IgD-negative memory B cell (primary cell): Measurements from ENCODE around the gene SAMMSON. TPM values are rescaled to one million over a fixed set of nuclear protein-coding genes. Genes with fewer than 3 reads are reported as not detected.

Experiments used
- H3K27ac Mint-ChIP-seq, 3 donors: one replicate each; pipeline ENCODE4 v1.8.0; 2020 to 2022; ENCODE audit warnings: mild to moderate bottlenecking in 3 of 3, mixed read lengths in 3 of 3, moderate library complexity in 1 of 3
- H3K27me3 Mint-ChIP-seq: one replicate; pipeline ENCODE4 v1.8.0; 2021; ENCODE audit warnings: mixed read lengths
- H3K36me3 Mint-ChIP-seq: one replicate; pipeline ENCODE4 v1.8.0; 2020; ENCODE audit warnings: mild to moderate bottlenecking, mixed read lengths
- H3K4me1 Mint-ChIP-seq, 3 donors: one replicate each; pipeline ENCODE4 v1.8.0; 2020 to 2022; ENCODE audit warnings: mixed read lengths in 3 of 3, mild to moderate bottlenecking in 1 of 3
- H3K4me3 Mint-ChIP-seq, 4 donors: one replicate each; pipeline ENCODE4 v1.8.0; 2020 to 2022; ENCODE audit warnings: mild to moderate bottlenecking in 4 of 4, mixed read lengths in 4 of 4, moderate library complexity in 3 of 4
- H3K9me3 Mint-ChIP-seq, 3 donors: one replicate each; pipeline ENCODE4 v1.8.0; 2020 to 2021; ENCODE audit warnings: mixed read lengths in 3 of 3, mild to moderate bottlenecking in 1 of 3
- polyA plus RNA-seq: library from polyadenylated mRNA; unstranded; fragments of 300-500 nt; fragmentation: Illumina TruSeq; gene quantifications from one replicate; pipeline ENCODE4 v1.2.3, GENCODE V29; 2021

The SAMMSON gene
- polyA plus RNA-seq, 1 donor from 2014 or later, result not detected

GRCh38 chr3:70057426-70057825 lies 57.9 kb downstream of the SAMMSON start:
- Mint-ChIP-seq H3K9me3 (no peaks in the 10 kb centered on the region), H3K27ac (no peak overlapping the region), H3K36me3 (peaks cover 1% of the 10 kb centered on the region), H3K4me3 (no peak overlapping the region), H3K4me1 (no peaks in the 10 kb centered on the region), H3K27me3 (no peaks in the 10 kb centered on the region)

GRCh38 chr3:70061096-70061495 lies 61.6 kb downstream of the SAMMSON start:
- H3K36me3 Mint-ChIP-seq, result no peaks in the 10 kb centered on the region
- H3K4me1 Mint-ChIP-seq, result no peaks in the 10 kb centered on the region
- H3K4me3 Mint-ChIP-seq, result no peak overlapping the region
- H3K27ac Mint-ChIP-seq, result no peak overlapping the region
- H3K9me3 Mint-ChIP-seq, result no peaks in the 10 kb centered on the region
- H3K27me3 Mint-ChIP-seq, result no peaks in the 10 kb centered on the region

- Mint-ChIP-seq H3K4me3 (no peak overlapping the region), H3K4me1 (no peaks in the 10 kb centered on the region), H3K27me3 (no peaks in the 10 kb centered on the region), H3K27ac (no peak overlapping the region), H3K36me3 (no peaks in the 10 kb centered on the region), H3K9me3 (no peaks in the 10 kb centered on the region)
These were observed 64.8 kb downstream of the SAMMSON start for GRCh38 chr3:70064194-70064779.

GRCh38 chr3:70065696-70066253 lies 66.2 kb downstream of the SAMMSON start:
- Mint-ChIP-seq H3K9me3 (no peaks in the 10 kb centered on the region), H3K4me1 (no peaks in the 10 kb centered on the region)

GRCh38 chr3:70067860-70068521 lies 68.5 kb downstream of the SAMMSON start:
- no peaks in the 10 kb centered on the region for H3K36me3 Mint-ChIP-seq
- no peak overlapping the region for H3K27ac Mint-ChIP-seq
- no peaks in the 10 kb centered on the region for H3K9me3 Mint-ChIP-seq
- H3K27me3 Mint-ChIP-seq, result peaks cover 7% of the 10 kb centered on the region
- no peaks in the 10 kb centered on the region for H3K4me1 Mint-ChIP-seq
- no peak overlapping the region for H3K4me3 Mint-ChIP-seq

More at GRCh38 chr3:70065696-70066253, 66.2 kb downstream of the SAMMSON start:
- H3K27me3 Mint-ChIP-seq, result no peaks in the 10 kb centered on the region
- H3K27ac Mint-ChIP-seq, result no peak overlapping the region
- H3K4me3 Mint-ChIP-seq, result no peak overlapping the region
- H3K36me3 Mint-ChIP-seq, result no peaks in the 10 kb centered on the region

- H3K9me3 Mint-ChIP-seq, result no peaks in the 10 kb centered on the region
- H3K27ac Mint-ChIP-seq, result no peak overlapping the region
- no peaks in the 10 kb centered on the region for H3K36me3 Mint-ChIP-seq
- peaks cover 7% of the 10 kb centered on the region for H3K27me3 Mint-ChIP-seq
- no peak overlapping the region for H3K4me3 Mint-ChIP-seq
- H3K4me1 Mint-ChIP-seq, result no peaks in the 10 kb centered on the region
These were observed 70.0 kb downstream of the SAMMSON start for GRCh38 chr3:70069557-70069956.

- Mint-ChIP-seq H3K9me3 (no peaks in the 10 kb centered on the region), H3K4me3 (no peak overlapping the region), H3K27ac (no peak overlapping the region), H3K27me3 (peaks cover 13% of the 10 kb centered on the region), H3K4me1 (no peaks in the 10 kb centered on the region), H3K36me3 (no peaks in the 10 kb centered on the region)
These were observed 71.6 kb downstream of the SAMMSON start for GRCh38 chr3:70071138-70071537.

GRCh38 chr3:70072180-70072579 lies 72.6 kb downstream of the SAMMSON start:
- Mint-ChIP-seq H3K4me3 (no peak overlapping the region), H3K36me3 (no peaks in the 10 kb centered on the region), H3K9me3 (no peaks in the 10 kb centered on the region), H3K27ac (no peak overlapping the region), H3K4me1 (no peaks in the 10 kb centered on the region), H3K27me3 (peaks cover 13% of the 10 kb centered on the region)

GRCh38 chr3:70072754-70073153 lies 73.2 kb downstream of the SAMMSON start:
- no peak overlapping the region for H3K27ac Mint-ChIP-seq
- H3K36me3 Mint-ChIP-seq, result no peaks in the 10 kb centered on the region
- H3K9me3 Mint-ChIP-seq, result peaks cover 0 to under 1% (median 0%) of the 10 kb centered on the region in 3 donors
- H3K4me1 Mint-ChIP-seq, result no peaks in the 10 kb centered on the region
- no peak overlapping the region for H3K4me3 Mint-ChIP-seq
- H3K27me3 Mint-ChIP-seq, result peaks cover 13% of the 10 kb centered on the region

GRCh38 chr3:70075101-70075500 lies 75.6 kb downstream of the SAMMSON start:
- H3K36me3 Mint-ChIP-seq, result no peaks in the 10 kb centered on the region
- peaks cover 0 to 4% (median 0%) of the 10 kb centered on the region in 3 donors for H3K9me3 Mint-ChIP-seq
- peaks cover 13% of the 10 kb centered on the region for H3K27me3 Mint-ChIP-seq
- H3K27ac Mint-ChIP-seq, result no peak overlapping the region
- no peaks in the 10 kb centered on the region for H3K4me1 Mint-ChIP-seq
- H3K4me3 Mint-ChIP-seq, result no peak overlapping the region

GRCh38 chr3:70076396-70076795 lies 76.9 kb downstream of the SAMMSON start:
- Mint-ChIP-seq H3K4me3 (no peak overlapping the region), H3K36me3 (no peaks in the 10 kb centered on the region)

GRCh38 chr3:70078778-70079177 lies 79.2 kb downstream of the SAMMSON start:
- Mint-ChIP-seq H3K4me1 (no peaks in the 10 kb centered on the region), H3K9me3 (peaks cover 0 to 4% (median 0%) of the 10 kb centered on the region in 3 donors), H3K4me3 (no peak overlapping the region), H3K27me3 (peaks cover 7% of the 10 kb centered on the region), H3K36me3 (no peaks in the 10 kb centered on the region), H3K27ac (no peak overlapping the region)

More at GRCh38 chr3:70076396-70076795, 76.9 kb downstream of the SAMMSON start:
- Mint-ChIP-seq H3K9me3 (peaks cover 0 to 4% (median 0%) of the 10 kb centered on the region in 3 donors), H3K27ac (no peak overlapping the region), H3K27me3 (peaks cover 9% of the 10 kb centered on the region), H3K4me1 (no peaks in the 10 kb centered on the region)

GRCh38 chr3:70085613-70086012 lies 86.1 kb downstream of the SAMMSON start:
- Mint-ChIP-seq H3K4me3 (no peak overlapping the region), H3K27me3 (peaks cover 6% of the 10 kb centered on the region), H3K4me1 (no peaks in the 10 kb centered on the region), H3K36me3 (no peaks in the 10 kb centered on the region), H3K27ac (no peak overlapping the region), H3K9me3 (no peaks in the 10 kb centered on the region)

GRCh38 chr3:70086336-70086735 lies 86.8 kb downstream of the SAMMSON start:
- Mint-ChIP-seq H3K9me3 (no peaks in the 10 kb centered on the region), H3K4me3 (no peak overlapping the region), H3K4me1 (no peaks in the 10 kb centered on the region), H3K27ac (no peak overlapping the region), H3K27me3 (peaks cover 6% of the 10 kb centered on the region), H3K36me3 (no peaks in the 10 kb centered on the region)

- H3K27me3 Mint-ChIP-seq, result peaks cover 6% of the 10 kb centered on the region
These were observed 90.9 kb downstream of the SAMMSON start for GRCh38 chr3:70090322-70090913.

More at GRCh38 chr3:70090322-70090913, 90.9 kb downstream of the SAMMSON start:
- peaks cover 0 to 5% (median 0%) of the 10 kb centered on the region in 3 donors for H3K4me1 Mint-ChIP-seq
- H3K36me3 Mint-ChIP-seq, result no peaks in the 10 kb centered on the region
- peaks cover 0 to 2% (median 0%) of the 10 kb centered on the region in 3 donors for H3K9me3 Mint-ChIP-seq
- H3K4me3 Mint-ChIP-seq, result no peak overlapping the region
- no peak overlapping the region for H3K27ac Mint-ChIP-seq
